ENCODE measurements around the gene ETFB. TPM values are rescaled to one million over a fixed set of nuclear protein-coding genes. Genes with fewer than 3 reads are reported as not detected.

ETFB gene
- total RNA-seq, 1 donor from 2014 or later, result 40.7 TPM

DNA sequence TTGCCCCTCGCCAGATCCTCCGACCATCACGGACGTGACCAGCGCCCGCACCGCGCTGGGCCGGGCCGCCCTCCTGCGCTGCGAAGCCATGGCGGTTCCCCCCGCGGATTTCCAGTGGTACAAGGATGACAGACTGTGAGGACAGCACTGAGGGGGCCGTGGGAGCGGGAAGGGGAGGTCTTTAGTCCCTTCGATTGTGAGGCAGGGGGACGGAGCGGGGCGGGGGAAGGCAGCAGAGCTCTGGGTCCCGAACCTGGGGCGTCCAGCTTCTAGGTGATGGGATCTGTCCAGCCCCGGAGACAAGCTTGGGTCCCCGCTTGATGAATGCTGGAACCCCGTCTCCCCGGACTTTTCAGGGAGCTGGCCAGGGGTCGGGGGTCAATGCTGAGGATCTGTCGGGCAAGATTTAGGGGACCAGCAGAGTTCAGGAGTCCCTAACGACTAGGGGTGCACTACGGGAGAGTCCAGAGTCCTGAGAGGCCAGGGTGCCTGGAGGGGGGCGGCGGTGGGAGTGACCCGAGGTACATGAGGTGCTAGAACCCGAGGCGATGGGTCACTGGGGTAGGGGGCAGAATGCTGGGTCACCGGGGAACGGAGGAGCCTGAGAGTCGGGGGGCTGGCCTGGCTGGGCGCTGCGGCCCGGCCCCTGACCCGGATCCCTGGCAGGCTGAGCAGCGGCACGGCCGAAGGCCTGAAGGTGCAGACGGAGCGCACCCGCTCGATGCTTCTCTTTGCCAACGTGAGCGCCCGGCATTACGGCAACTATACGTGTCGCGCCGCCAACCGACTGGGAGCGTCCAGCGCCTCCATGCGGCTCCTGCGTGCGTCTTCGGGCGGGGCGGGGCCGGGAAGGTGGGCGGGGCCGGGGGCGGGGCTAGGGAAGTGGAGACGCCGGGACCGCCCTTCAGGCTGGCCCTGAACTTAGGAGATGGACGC, 38.9 kb downstream of the ETFB start:
- DNase-seq, result no peak

DNA sequence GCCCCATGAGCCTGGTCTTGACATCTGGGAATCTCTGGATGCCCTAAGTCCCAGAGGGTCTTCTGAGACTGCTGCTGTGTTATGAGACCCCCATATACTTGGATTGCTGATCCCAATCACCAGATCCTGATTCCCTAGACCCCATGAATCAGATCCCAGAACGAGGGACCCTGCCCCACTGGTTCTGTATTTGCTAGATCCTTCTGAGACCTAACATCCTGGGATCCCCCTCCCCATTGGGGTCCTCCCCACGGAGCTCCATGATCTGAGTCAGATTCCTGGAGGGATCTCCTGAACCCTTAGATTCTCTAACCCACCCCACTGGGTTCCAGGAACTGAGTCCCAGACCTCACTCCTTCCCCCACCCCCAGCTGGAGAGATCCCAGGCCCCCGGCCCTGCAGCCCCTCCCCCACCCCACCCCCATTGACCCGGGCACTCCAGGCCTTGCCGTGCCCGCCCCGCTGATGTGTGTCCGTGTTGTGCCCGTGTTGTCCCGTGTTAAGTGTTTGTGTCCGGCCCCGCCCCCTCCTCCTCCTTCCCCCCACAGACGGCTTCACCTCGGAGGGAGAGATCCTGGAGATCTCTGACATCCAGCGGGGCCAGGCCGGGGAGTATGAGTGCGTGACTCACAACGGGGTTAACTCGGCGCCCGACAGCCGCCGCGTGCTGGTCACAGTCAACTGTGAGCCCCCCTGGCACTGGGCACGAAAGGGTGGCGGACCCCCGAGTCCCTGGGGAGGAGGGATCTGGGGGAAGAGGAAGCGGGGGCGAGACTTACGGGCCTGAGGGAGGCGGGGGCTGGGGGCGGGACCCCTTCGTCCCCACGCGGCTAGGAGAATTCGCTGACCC, 39.7 kb downstream of the ETFB start:
- DNase-seq, result no peak

DNA sequence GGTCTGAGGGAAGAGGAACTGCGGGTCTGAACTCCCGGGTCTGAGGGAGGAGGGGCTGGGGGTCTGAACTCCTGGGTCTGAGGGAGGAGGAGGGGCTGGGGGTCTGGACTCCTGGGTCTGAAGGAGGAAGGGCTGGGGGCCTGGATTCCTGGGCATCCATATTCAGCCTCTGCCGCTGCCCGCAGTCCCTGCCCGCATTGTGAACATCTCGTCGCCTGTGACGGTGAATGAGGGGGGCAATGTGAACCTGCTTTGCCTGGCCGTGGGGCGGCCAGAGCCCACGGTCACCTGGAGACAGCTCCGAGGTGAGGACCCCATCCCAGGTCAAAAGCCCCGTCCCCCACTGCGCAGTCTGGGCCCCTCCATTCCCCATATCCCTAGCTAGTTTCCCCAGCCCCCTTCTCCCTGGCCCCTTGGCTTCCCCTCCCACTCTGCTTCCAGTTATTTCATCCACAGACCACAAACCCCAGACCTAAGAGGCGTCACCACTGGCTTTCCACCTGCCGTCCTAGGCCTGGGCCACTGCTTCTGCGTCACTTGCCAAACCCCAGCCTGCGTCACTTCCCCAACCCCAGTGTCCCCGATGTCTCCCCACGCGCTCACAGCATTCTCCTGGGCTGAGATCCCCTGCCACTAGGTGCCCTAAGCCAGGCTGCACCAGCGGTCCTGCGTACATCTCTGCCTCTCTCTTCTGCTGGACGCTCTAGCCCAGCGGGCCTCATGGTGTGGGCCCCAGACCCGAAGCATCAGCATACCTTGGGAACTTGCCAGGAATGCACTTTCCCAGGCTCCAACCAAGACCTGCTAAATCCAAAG, 40.8 kb downstream of the ETFB start:
- no peak for DNase-seq

DNA sequence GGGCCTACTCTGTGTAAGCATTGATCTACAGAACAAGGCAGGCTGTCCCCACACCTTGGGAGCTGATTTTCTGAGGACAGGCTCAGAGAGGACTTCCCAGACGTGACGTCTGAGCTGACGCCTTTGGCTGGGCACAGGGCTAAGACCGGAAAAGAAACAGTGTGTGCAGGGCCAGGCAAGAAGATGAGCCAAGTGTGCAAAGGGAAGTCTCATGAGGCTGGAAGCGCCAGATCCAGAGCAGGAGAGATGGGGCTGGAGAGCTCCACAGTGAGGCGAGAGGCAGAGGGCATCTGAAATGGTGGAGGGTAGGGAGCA, 42.1 kb downstream of the ETFB start:
- DNase-seq, result no peak

DNA sequence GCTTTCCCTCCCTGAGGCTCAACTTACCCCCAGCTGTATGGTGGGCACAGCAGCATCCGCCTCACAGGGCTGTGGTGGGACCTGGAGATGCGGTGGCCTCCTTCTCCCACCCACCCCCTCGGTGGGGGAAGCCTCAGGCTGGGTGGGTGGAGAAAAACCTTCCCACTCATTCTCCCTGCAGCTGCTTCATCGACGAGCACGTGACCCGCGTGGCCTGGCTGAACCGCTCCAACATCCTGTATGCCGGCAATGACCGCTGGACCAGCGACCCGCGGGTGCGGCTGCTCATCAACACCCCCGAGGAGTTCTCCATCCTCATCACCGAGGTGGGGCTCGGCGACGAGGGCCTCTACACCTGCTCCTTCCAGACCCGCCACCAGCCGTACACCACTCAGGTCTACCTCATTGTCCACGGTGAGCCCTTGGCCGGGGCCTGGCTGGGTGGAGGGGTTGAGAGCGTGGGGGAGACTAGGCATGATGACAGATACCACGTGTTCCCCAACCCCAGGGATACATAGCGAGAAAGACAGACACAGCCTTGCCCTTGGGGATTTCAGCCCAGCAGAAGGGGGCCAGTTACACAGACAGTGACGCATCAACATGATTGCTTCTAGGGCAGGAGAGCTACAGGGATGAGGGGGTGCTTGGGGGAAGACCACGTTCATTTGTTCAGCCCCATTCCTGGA, 42.6 kb downstream of the ETFB start:
- no peak for DNase-seq

DNA sequence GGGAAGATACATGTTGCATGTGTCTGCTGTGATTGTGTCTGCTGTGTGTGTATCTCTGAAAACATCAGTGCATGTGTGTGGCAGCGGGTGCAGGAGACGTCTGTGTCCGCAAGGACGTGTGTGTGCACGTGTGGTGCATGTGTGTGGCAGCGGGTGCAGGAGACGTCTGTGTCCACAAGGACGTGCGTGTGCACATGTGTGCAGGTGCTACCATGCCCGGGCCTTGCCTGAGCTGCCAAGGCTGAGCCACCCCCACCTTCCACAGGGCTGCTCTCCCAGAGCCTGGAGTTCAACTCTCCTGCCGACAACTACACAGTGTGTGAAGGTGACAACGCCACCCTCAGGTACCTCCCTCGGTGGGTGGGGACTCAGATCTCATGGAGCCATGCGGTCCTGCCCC, 44.4 kb downstream of the ETFB start:
- DNase-seq, result no peak

DNA sequence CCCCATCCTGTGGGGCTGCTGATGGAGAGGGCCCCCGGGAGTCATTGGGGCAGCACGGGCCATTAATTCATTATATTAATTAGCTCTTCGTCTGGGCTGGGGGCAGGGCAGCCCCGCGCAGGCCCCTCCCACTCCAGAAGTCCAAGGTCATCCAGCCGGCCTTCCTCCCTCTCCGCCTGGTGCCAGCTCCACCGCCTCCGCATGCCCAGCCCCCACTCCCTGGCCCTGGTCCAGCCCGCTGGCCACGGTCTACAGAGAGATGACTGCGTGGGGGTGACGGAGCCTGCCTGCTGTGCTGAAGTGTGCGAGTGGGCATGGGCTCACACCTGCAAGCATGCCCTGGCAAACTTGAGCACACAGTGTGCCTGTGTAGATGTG, 45.9 kb downstream of the ETFB start:
- no peak for DNase-seq

DNA sequence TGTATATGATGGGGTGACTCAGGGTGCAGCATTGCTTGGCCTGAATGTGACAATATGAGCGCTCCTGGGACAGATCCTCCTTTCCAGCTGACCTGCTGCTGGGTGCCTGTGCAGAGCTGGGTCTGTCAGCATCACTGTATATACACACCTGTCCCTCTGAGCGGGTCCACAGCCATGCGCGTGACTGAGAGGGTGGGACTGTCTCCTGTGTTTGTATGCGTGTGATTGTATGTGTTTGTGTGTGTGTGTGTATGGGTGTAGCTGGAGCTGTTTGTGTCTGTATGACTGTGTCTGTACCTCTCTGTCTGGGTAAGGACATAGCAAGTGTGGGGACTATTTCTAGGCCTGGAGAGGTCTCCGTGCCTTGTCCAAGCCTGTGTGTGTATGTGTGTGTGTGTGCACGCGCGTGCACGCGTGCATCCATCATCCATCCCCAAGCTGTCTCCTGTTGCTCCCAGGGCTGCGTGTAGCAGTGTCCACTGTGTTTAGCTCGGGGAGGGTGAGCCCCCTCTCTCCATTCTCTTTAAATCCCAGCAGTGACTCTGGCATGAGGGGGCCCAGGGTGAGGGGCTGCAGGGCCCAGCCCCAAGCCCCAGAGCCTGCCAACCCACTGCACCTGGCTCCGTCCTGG, 46.4 kb downstream of the ETFB start:
- no peak for DNase-seq

DNA sequence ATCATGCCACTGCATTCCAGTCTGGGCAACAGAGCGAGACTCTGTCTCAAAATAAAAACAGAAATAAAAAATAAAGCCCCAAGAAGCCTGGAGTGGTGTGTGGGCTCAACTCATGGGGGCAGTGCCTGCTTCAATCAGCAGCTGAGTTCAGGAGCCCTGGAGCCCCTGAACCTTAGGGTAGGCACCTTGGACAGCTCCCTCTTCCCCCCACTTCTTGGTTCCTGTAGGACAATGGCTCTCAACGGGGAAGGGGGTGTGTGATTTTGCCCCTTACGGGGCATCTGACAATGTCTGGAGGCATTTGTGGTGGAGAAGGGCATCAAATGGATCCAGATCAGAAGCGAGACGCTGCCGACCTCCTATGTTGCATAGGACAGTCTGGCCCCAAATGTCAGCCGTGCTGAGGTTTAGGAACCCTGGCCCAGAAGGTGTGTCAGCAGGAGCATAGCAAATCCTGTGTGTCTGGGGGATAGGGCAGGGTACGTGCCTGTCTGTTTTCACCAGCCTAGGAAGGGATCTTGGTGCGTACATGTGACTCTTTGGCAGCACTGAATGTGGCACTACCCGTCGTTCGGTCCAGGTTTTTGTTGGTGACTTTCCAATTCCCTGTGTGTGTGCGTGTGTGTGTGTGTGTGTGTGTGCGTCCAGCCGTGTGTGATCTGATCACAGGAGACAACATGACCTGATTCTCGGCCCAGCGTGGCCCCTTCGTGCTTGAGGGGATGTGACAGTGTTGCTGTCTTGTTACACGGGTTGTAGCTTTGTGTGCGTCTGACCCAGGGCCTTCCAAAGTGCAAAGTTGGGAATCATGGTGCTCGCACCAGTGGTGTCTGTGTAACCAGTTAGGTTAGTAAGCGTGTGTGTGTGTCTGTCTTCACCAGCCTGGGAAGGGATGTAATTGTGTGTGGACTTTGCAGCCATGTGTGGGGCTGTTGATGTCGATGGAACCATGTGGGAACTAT, 47.2 kb downstream of the ETFB start:
- no peak for DNase-seq

DNA sequence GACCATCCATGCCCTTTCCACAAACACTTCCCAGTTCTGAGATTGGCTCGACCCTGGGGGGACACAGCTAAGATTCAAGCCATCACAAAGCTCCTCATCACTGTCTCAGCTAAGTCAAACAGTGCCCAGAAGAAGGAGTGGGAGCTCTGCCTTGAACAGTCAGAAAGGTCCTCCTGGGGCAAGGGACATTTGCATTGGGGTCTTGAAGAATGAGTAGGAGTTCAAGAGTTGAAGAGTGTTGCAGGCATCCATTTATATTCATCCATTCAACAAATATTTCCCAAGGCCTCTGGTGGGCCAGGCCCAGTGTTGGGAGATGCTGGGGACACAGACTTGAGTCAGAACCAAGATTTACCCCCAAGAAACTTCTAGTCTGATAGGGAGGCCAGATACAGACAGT, 48.2 kb downstream of the ETFB start:
- DNase-seq, result no peak

DNA sequence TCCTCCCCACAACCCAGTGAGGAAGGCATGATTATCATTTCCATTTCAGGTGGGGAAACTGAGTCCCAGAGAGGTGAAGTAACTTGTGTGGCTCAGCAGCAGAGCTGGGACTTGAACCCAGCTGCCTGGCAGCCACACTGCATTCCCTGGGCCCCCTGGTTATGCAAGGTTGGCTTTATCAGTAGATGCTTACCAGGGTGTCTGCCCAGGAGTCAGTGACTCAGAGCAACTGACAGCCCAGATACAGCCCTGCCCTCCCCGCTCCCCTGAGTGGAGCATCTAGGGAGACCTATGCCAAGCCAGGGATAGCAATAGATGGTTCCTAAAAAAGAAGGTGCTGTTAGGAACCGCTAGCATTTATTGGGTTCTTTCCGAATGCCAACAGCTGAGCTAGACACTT, 48.8 kb downstream of the ETFB start:
- DNase-seq, result no peak

DNA sequence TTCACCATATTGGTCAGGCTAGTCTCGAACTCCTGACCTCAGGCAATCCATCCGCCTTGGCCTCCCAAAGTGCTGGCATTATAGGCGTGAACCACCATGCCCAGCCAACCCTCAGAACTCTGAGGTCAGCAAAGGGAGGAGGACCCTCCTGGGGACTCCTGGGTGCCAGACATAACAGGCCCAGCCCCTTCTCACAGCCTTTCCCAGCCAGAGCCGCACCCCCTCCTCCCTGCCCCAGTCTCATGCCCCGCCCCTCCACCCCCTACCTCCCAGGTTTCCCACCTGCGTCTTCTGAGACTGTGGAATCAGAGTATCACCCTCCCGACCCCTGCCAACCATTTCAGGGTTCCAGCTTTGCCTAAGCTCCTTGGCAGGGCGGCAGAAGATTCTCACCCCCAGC, 49.5 kb downstream of the ETFB start:
- no peak for DNase-seq

DNA sequence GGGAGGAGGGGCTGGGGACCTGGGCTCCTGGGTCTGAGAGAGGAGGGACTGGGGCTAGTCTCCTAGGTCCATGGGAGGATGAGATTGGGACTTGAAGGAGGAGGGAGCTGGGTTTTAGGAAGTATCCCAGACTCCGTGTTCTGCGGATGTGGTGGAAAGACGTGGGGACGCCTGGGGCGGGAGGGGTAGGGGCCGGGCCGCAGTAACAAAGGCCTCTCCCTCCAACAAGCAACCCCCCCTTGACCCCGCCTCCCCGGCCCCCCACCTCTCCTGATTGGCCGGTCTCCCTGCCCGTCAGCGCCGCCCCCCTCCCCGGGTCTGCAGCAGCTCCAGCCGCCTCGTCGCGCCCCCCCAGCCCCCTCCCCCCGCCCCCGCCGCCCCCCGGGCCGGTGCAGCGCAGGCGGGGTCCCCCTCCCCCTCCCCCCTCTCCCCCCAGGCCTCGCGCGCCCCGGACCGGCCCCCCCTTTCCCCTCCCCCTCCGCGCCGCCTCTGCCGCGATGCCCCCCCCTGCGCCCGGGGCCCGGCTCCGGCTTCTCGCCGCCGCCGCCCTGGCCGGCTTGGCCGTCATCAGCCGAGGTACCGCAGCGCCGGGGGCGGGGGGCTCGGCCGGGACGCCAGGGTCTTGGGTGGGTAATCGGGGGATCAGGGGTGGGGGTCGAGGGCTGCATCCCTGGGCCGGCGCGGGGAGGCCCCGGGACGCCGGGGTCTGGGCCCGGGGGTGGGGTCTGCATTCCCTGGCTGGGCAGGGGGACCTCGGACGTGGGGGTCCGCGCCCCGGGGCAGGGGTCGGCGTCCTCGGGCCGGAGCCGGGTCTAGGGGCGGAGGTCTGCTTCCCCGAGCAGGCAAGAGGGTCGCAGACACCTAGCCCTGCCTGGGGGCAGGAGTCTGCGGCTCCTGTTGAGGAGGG, 54.6 kb downstream of the ETFB start, which contains the start of gene IGLON5:
Gene IGLON5 (plus strand): TSS at position 294 of the 907 bp plus-strand sequence. CDS start 204 bp downstream, at position 498.
- no peak for DNase-seq

DNA sequence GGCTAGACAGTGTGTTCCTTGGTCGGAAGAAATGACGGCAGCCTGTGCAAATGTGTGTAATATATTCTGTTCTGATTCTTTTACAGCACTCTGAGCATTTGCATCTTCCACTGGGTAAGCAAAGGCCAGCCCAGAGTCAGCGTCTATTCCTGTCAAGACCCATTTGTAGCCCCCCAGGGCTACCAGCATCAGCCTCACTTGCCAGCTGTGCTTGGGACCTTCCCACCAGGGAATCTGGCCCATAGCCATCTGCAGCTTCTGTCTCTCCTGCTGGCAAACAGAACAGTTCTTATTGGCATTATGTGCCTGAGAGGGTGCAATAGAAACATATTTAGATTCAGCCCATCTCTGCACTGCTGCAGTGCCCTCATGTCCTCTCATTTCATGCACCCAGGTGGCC, 60.7 kb downstream of the ETFB start:
- no peak for DNase-seq

DNA sequence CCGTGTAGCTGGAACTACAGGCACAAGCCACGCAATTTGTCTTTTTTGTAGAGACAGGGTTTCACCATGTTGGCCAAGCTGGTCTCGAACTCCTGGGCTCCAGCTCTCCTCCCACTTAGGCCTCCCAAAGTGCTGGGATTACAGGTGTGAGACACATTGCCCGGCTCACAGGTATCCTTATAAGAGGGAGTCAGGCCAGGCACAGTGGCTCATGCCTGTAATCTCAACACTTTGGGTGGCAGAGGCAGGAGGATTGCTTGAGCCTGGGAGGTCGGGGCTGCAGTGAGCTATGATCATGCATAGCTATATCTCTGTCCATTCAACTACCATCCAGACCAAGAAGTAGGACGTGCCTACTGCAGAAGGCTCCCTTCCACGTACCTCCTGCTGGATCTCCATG, 64.9 kb downstream of the ETFB start:
- no peak for DNase-seq

DNA sequence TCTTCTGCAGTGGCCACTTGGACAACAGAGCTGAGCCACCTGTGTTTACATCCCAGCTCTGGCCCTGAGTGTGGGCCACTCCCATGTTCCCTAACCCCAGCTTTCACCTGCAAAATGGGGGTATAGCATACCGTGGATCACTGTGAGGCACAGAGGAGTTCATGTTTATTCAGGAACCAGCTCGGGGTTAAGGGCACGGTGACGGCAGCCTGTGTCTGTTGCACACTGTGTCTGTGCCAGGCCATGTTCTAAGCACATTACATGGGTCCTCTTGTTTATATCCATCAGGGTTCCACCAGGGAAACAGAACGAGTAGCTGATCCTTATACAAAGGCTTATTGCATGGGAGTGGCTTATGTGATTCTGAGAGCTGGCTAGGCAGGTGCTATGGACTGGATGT, 68.8 kb downstream of the ETFB start:
- no peak for DNase-seq

DNA sequence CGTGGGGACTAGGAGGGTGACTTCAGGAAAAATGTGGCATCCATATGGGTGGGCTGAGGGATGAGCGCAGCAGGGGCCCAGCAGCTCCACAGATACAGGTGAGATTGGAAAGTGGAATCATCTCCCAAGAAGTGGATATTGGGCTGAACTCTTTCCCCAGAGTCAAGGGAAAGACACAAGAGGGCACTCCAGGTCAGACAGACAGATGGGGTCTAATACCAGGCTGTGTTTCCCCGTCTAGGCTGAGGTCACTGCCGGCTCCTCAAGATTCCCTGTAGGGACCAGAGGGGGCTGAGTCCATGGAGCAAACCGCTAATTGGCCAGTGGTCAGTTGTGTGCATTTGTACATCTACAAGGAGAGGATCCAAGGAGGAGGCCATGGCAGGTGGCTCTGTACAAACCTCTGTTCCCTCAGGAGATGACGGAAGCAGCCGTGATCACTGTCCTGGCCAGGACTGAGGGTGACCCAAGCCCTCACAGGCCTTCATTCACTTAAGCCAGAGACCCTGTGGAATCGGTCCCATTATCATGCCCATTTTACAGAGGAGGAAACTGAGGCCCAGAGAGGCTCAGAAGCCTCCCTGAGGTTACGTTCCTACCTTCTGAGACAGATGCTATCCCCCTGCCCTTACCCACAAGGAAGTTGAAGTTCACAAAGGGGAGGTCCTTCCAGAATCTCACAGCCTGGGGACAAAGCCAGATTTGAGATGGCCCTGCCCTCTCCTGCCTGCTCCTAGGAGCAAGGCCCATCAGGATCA, 69.7 kb downstream of the ETFB start:
- no peak for DNase-seq

DNA sequence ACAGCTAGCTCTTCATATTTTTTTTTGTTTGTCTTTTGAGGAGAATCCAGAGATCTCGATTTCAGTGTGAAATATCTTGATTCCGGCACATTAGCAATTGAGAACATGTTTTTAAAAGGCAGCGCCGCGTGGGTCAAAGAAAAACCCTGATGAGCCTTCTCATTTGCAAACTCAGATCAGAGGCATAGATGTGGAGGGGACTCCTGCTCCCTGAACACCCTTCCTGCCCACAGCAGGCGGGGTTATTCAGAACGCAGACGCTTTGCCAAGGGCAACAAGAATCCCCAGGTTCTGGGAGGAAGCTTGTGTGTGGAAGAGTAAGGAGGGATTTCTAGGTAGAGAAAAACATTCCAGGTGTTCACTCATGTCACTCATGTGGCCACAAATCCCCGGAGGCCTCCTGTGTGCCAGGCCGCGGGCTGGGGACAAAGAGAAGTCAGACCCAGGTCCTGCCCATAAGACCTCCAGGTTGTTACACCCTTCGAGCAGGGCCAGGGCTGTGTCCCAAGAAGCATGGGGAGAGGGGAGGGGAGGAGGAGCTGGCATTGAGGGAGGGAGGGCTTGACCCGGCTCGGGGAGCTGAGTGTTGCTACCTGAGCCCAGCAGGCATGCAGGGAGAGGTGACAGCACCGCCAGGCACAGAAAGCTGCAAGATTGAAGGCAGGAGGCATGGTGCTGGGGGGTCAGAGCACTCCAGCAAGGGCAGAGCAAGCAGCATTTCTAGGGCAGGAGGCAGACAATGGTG, 70.6 kb downstream of the ETFB start:
- no peak for DNase-seq

Data from skin of body (tissue), 2 donors.